OCI-LY3 (cell line): Measurements from ENCODE around the gene TMEM269.

Experiments
- EZH2phosphoT487 ChIP-seq: fragments of 200-600 bp; shearing (Covaris generic); IDR thresholded peaks from 2 replicates; pipeline ENCODE4 v1.6.1; 2018; ENCODE audit warnings: antibody characterized with exemption, mixed run types, low read depth
- TF ChIP-seq, protein P1 (sequence below): fragments of 200-600, 300-600 bp; sonication (generic); IDR thresholded peaks from 2 replicates; pipeline ENCODE4 v1.5.1; 2014; ENCODE audit warnings: antibody characterized with exemption, low read length, low read depth

DNA sequence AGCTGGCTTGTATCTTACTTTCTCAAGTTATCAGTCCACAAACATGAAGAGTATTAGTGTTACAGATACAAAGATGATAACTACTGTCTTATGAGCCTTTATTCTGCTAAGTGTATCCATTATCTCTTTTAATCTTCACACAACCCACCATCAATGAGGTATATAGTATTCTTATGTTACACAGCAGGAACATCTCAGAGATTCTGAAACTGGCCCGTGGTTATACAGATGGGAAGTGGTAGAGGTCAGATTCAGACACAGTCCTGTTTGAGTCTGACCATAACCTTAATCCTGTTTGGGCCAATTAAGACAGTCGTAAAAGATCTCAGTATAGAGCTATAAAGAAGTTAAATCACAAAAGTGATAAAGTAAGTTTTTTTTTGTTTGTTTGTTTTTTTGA is 5.1 kb upstream of the TMEM269 start:
- TF ChIP-seq, protein P1, sequence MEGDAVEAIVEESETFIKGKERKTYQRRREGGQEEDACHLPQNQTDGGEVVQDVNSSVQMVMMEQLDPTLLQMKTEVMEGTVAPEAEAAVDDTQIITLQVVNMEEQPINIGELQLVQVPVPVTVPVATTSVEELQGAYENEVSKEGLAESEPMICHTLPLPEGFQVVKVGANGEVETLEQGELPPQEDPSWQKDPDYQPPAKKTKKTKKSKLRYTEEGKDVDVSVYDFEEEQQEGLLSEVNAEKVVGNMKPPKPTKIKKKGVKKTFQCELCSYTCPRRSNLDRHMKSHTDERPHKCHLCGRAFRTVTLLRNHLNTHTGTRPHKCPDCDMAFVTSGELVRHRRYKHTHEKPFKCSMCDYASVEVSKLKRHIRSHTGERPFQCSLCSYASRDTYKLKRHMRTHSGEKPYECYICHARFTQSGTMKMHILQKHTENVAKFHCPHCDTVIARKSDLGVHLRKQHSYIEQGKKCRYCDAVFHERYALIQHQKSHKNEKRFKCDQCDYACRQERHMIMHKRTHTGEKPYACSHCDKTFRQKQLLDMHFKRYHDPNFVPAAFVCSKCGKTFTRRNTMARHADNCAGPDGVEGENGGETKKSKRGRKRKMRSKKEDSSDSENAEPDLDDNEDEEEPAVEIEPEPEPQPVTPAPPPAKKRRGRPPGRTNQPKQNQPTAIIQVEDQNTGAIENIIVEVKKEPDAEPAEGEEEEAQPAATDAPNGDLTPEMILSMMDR: no peak
- TF ChIP-seq EZH2phosphoT487: no peak
